ENCODE results near the gene ATAD3B. TPM values are rescaled to one million over a fixed set of nuclear protein-coding genes. Genes with fewer than 3 reads are reported as not detected.
"Not testable (repeated sequence)": the region's sequence is repeated elsewhere in the genome, so short reads cannot be mapped to it uniquely, and the experiment has no call there.

The ATAD3B gene
- total RNA-seq, 1 donor from 2014 or later, result 42.8 TPM

DNA sequence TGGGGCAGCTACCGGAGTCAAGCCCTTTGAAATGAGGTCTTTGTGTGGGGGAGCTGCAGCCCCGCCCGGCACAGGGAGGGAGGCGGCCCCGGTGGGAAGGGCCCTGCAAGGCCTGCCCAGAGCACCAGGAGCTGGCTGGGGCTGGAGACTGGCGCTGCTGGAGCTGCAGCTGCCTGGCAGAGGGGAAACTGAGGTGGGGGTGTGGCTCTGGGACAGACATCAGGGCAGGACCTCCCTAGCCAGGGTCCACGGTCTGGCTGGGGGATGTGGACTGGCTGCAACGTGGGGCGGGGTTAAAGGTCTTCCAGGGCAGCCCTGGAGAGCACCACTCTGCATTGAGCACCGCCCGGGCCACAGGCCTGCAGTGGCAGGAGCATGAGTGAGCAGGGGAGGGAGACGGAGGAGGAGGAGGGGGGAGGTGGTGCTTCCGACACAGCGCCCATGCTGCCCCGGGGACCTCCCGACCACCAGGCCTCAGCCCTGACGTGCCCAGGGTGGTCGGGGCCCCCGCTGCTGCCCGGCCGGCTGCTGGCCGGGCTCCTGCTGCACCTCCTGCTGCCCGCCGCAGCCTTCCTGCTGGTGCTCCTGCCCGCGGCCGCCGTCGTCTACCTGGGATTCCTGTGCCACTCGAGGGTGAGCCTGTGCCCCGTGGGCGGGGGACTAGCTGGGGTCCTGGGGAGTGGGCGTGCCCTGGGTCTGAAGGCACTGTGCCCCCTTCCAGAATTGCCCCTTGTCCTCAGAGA lies 45.6 kb upstream of the ATAD3B start:
- no peak overlapping the region for H3K4me3 ChIP-seq (ENCODE audit: low read depth, low read length)
- TF ChIP-seq CTCF (conservative IDR thresholded peaks at IDR 0.05; ENCODE audit: low read depth, low read length), result no peak
- no peak for DNase-seq (ENCODE audit: low read depth)

- no peak for TF ChIP-seq CTCF (conservative IDR thresholded peaks at IDR 0.05; ENCODE audit: low read depth, low read length)
- H3K4me3 ChIP-seq (ENCODE audit: low read depth, low read length), result no peak overlapping the region
- DNase-seq (ENCODE audit: low read depth), result no peak
Observed at GRCh38 chr1:1426496-1427105, 45.0 kb upstream of the ATAD3B start.

DNA sequence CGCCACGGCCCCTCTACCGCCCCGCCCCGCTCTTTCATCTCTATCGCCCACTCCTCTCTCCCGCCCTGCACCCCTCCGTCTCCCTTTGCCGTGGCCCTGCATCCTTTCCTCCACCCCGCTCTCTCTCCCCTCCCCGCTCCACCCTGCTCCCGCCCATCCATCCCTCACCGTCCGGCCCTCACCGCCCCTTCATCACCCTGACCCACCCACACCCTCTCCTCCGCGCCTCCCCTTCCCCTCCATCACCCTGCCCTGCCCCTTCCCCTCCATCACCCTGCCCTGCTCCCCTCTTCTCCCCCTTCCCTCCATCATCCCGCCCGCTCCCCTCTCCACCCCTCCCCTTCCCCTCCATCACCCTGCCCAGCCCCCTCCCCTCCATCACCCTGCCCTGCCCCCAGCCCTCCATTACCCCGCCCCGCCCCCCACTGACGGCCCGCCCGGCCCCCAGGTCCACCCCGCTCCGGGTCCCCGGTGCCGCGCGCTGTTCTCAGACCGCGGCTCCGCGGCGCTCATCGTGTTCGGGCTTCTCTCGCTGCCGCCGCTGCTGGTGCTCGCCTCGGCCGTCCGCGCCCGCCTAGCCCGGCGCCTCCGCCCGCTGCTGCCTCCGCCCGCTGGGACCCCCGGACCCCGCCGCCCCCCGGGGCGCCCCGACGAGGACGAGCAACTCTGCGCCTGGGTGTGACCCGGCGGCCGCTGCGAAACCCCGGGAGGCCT lies 44.3 kb upstream of the ATAD3B start:
- no peak for TF ChIP-seq CTCF (conservative IDR thresholded peaks at IDR 0.05; ENCODE audit: low read depth, low read length)
- DNase-seq (ENCODE audit: low read depth), result no peak
- no peak overlapping the region for H3K4me3 ChIP-seq (ENCODE audit: low read depth, low read length)

GRCh38 chr1:1427820-1428148 lies 43.8 kb upstream of the ATAD3B start:
- DNase-seq (ENCODE audit: low read depth), result no peak
- H3K4me3 ChIP-seq (ENCODE audit: low read depth, low read length), result no peak overlapping the region

DNA sequence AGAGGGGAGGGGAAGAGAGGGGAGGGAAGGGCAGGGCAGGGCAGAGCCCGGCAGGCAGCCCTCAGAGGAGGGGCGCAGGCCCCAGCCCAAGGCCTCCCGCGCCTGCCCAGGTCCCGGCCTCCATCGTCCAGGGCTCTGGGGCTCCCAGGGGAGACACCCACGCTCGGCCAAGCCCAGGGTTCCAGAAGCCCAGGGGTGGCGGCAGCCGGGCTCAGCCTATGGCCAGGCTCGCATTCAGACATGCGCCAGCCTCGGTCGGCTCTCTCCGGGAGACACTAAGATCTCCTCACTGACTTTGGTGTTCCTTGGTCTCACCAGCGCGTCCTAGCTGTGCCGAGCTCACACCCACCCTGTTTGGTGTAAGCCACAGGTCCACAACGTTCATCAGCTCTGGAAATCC lies 43.4 kb upstream of the ATAD3B start:
- H3K4me3 ChIP-seq (ENCODE audit: low read depth, low read length), result no peak overlapping the region
- no peak for TF ChIP-seq CTCF (conservative IDR thresholded peaks at IDR 0.05; ENCODE audit: low read depth, low read length)
- DNase-seq (ENCODE audit: low read depth), result no peak

More at GRCh38 chr1:1427820-1428148, 43.8 kb upstream of the ATAD3B start:
- TF ChIP-seq CTCF (conservative IDR thresholded peaks at IDR 0.05; ENCODE audit: low read depth, low read length), result no peak

DNA sequence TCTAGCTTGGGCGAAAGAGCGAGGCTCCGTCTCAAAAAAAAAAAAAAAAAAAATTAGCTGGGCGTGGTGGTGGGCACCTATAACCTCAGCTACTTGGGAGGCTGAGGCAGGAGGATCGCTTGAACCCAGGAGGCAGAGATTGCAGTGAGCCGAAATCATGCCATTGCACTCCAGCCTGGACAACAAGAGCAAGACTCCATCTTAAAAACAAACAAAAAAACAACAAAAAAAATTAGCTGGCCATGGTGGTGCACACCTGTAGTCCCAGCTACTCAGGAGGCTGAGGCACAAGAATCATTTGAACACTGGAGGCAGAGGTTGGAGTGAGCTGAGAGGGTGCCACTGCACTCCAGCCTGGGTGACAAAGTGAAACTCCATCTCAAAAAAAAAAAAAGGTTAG lies 42.6 kb upstream of the ATAD3B start:
- not testable (repeated sequence) for H3K4me3 ChIP-seq (ENCODE audit: low read depth, low read length); DNase-seq (ENCODE audit: low read depth)

DNA sequence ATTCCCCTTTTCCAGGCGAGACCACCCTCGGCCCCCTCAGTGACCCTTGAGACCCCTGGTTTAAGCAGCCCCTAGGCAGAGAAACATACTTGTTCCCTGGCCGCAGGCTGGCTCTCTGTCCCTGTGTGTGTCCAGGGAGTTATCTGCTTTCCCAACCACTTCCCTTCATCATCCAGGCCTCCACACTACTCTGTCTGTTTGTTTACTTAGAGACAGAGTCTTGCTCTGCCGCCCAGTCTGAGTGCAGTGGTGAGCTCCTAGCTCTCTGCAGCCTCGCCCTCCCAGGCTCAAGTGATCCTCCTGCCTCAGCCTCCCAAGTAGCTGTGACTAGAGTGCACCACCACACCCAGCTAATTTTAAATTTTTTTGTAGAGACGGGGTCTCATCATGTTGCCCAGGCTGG lies 41.9 kb upstream of the ATAD3B start:
- H3K4me3 ChIP-seq (ENCODE audit: low read depth, low read length), result no peak overlapping the region
- DNase-seq (ENCODE audit: low read depth), result no peak
- no peak for TF ChIP-seq CTCF (conservative IDR thresholded peaks at IDR 0.05; ENCODE audit: low read depth, low read length)

All from epithelial cell of proximal tubule (primary cell).